C4-2B (cell line): Measurements from ENCODE around the gene GYPC.

Experiments
- H3K27ac ChIP-seq: fragments of 450-650 bp; 2 replicates; pipeline ENCODE4 v1.5.1; 2017
- CTCF ChIP-seq: fragments of 450-650 bp; conservative IDR thresholded peaks from 2 replicates; pipeline ENCODE4 v1.5.1; 2017; ENCODE audit warnings: mild to moderate bottlenecking
- ZFX ChIP-seq: fragments of 450-650 bp; IDR thresholded peaks from 2 replicates; pipeline ENCODE4 v1.6.1; 2017

The GYPC gene

GRCh38 chr2:126658319-126658904 is 2.5 kb downstream of the GYPC start:
- no peak overlapping the region for H3K27ac ChIP-seq
- TF ChIP-seq CTCF (no peak), ZFX (no peak)

GRCh38 chr2:126658905-126659561 is 3.1 kb downstream of the GYPC start:
- TF ChIP-seq CTCF (no peak), ZFX (no peak)

GRCh38 chr2:126659562-126660467 is 3.9 kb downstream of the GYPC start:
- TF ChIP-seq CTCF (no peak), ZFX (no peak)
- no peak overlapping the region for H3K27ac ChIP-seq

More at GRCh38 chr2:126658905-126659561, 3.1 kb downstream of the GYPC start:
- no peak overlapping the region for H3K27ac ChIP-seq

GRCh38 chr2:126660971-126661370 is 5.0 kb downstream of the GYPC start:
- TF ChIP-seq CTCF (no peak), ZFX (no peak)
- no peak overlapping the region for H3K27ac ChIP-seq

GRCh38 chr2:126661702-126662500 is 5.9 kb downstream of the GYPC start:
- TF ChIP-seq ZFX (no peak), CTCF (no peak)

GRCh38 chr2:126662621-126663020 is 6.7 kb downstream of the GYPC start:
- no peak overlapping the region for H3K27ac ChIP-seq
- no peak for TF ChIP-seq ZFX
- no peak for TF ChIP-seq CTCF

More at GRCh38 chr2:126661702-126662500, 5.9 kb downstream of the GYPC start:
- H3K27ac ChIP-seq: no peak overlapping the region
